Left ventricle myocardium inferior (tissue), 1 donor: Measurements from ENCODE around the gene HACD1. TPM values are rescaled to one million over a fixed set of nuclear protein-coding genes. Genes with fewer than 3 reads are reported as not detected.

Experiments
- DNase-seq: peaks from one replicate; pipeline ENCODE4 v3.0.0-alpha.2; 2020
- H3K27ac ChIP-seq: fragments of 200-600 bp; replicated peaks from 2 replicates; pipeline ENCODE4 v1.8.0; 2021
- H3K27me3 ChIP-seq: fragments of 200-600 bp; 2 replicates; pipeline ENCODE4 v1.8.0; 2021; ENCODE audit warnings: low read depth
- H3K36me3 ChIP-seq: fragments of 200-600 bp; 2 replicates; pipeline ENCODE4 v1.8.0; 2021
- H3K4me1 ChIP-seq: fragments of 200-600 bp; 2 replicates; pipeline ENCODE4 v1.8.0; 2021
- H3K4me3 ChIP-seq: fragments of 200-600 bp; 2 replicates; pipeline ENCODE4 v1.8.0; 2021; ENCODE audit warnings: mild to moderate bottlenecking, moderate library complexity
- H3K9me3 ChIP-seq: fragments of 200-600 bp; replicated peaks from 2 replicates; pipeline ENCODE4 v1.8.0; 2021
- CTCF ChIP-seq: fragments of 200-600 bp; IDR thresholded peaks from 2 replicates; pipeline ENCODE4 v1.8.0; 2021; ENCODE audit warnings: antibody characterized with exemption, mild to moderate bottlenecking, borderline replicate concordance
- intact Hi-C: fragments of 100-400 bp; cut with micrococcal nuclease; formaldehyde crosslinking; loops from one replicate; pipeline ENCODE4 v1.11.0; 2022
- total RNA-seq: library from RNA; stranded (reverse); fragmentation: NEBNext Ultra II Directional; extraction: Animal tissue kit (Norgen Biotek cat#: 25700); gene quantifications from one replicate; pipeline ENCODE4 v1.2.1, GENCODE V29; 2021
- donor health status: DM: no; HTN: yes; CAD: no; lungs with severe emphysema.

Gene HACD1
- total RNA-seq, 1 donor from 2014 or later: 173 TPM

DNA sequence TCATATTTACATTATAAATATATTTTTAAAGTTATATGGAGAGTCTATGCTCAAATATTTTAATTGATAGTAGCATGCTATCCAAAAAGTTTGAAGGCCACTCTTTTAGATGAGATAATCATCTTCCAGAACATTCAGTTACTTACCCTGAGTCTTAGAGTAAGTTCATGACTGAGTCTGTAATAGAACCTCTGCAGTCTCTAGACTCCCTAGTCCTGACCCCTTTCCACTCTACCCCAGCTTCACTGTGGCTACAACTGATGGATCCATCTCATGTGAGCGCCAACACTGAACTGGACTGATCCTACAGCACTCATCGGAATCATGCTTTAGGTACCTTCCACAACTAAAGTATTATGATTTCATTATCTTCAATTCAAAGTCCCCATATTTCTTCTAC, 10.1 kb downstream of the HACD1 start:
- H3K4me1 ChIP-seq: peaks cover 29% of the 10 kb centered on the region
- H3K4me3 ChIP-seq: no peak overlapping the region
- TF ChIP-seq CTCF: no peak
- no peaks in the 10 kb centered on the region for H3K9me3 ChIP-seq
- H3K27ac ChIP-seq: no peak overlapping the region
- H3K27me3 ChIP-seq: no peaks in the 10 kb centered on the region
- no peaks in the 10 kb centered on the region for H3K36me3 ChIP-seq
- DNase-seq: no peak
- intact Hi-C loops: loop anchor here (5.0 kb wide), 2 partner anchors 135 to 495 kb away; no protein-coding TSS in a partner anchor

- intact Hi-C loops: loop anchor here (5.0 kb wide), 2 partner anchors 136 to 496 kb away; no protein-coding TSS in a partner anchor
- Histone ChIP-seq H3K27me3 (no peaks in the 10 kb centered on the region), H3K4me1 (peaks cover 29% of the 10 kb centered on the region), H3K36me3 (no peaks in the 10 kb centered on the region), H3K4me3 (no peak overlapping the region), H3K9me3 (no peaks in the 10 kb centered on the region), H3K27ac (no peak overlapping the region)
- no peak for TF ChIP-seq CTCF
- no peak for DNase-seq
Measured at GRCh38 chr10:17606547-17607040, 10.6 kb downstream of the HACD1 start.

DNA sequence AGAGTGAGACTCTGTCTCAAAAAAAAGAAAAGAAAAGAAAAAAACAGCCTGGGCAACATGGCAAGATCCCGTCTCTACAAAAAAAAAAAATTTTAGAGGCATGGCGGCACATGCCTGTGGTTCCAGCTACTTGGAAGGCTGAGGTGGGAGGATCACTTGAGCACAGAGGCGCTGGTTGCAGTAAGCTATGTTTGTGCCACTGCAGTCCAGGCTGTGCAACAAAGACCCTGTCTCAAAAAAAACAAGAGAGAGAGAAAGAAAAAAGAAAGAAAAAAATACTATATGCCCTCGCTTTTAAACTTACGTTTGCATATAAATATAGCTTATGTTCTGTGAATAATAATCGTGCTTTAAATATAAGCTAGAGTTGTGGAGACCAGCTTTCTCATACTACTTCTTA, 11.2 kb downstream of the HACD1 start:
- H3K4me3 ChIP-seq: no peak overlapping the region
- H3K4me1 ChIP-seq: peaks cover 29% of the 10 kb centered on the region
- TF ChIP-seq CTCF: no peak
- no peaks in the 10 kb centered on the region for H3K36me3 ChIP-seq
- intact Hi-C loops: loop anchor here (5.0 kb wide), 2 partner anchors 136 to 496 kb away; no protein-coding TSS in a partner anchor
- no peaks in the 10 kb centered on the region for H3K9me3 ChIP-seq
- H3K27ac ChIP-seq: no peak overlapping the region
- H3K27me3 ChIP-seq: no peaks in the 10 kb centered on the region
- DNase-seq: no peak

- no peaks in the 10 kb centered on the region for H3K9me3 ChIP-seq
- no peak for DNase-seq
- intact Hi-C loops: no loop called here
- H3K36me3 ChIP-seq: peaks cover 6% of the 10 kb centered on the region
- H3K4me3 ChIP-seq: no peak overlapping the region
- no peaks in the 10 kb centered on the region for H3K27me3 ChIP-seq
- TF ChIP-seq CTCF: peak; percentile 50
- H3K27ac ChIP-seq: no peak overlapping the region
- no peaks in the 10 kb centered on the region for H3K4me1 ChIP-seq
Measured at GRCh38 chr10:17599089-17599488, 18.1 kb downstream of the HACD1 start.

- H3K36me3 ChIP-seq: peaks cover 14% of the 10 kb centered on the region
Measured at GRCh38 chr10:17597386-17597785, 19.8 kb downstream of the HACD1 start.

More at GRCh38 chr10:17597386-17597785, 19.8 kb downstream of the HACD1 start:
- no peak overlapping the region for H3K4me3 ChIP-seq
- H3K27ac ChIP-seq: no peak overlapping the region
- no peak for TF ChIP-seq CTCF
- H3K27me3 ChIP-seq: no peaks in the 10 kb centered on the region
- no peaks in the 10 kb centered on the region for H3K4me1 ChIP-seq
- no peak for DNase-seq
- intact Hi-C loops: no loop called here
- no peaks in the 10 kb centered on the region for H3K9me3 ChIP-seq
